ENCODE measurements around the gene JADE2. TPM values are rescaled to one million over a fixed set of nuclear protein-coding genes. Genes with fewer than 3 reads are reported as not detected.

Gene JADE2
- total RNA-seq: 10 to 100 TPM; 18.3 to 87.4 (median 48.2) TPM

DNA sequence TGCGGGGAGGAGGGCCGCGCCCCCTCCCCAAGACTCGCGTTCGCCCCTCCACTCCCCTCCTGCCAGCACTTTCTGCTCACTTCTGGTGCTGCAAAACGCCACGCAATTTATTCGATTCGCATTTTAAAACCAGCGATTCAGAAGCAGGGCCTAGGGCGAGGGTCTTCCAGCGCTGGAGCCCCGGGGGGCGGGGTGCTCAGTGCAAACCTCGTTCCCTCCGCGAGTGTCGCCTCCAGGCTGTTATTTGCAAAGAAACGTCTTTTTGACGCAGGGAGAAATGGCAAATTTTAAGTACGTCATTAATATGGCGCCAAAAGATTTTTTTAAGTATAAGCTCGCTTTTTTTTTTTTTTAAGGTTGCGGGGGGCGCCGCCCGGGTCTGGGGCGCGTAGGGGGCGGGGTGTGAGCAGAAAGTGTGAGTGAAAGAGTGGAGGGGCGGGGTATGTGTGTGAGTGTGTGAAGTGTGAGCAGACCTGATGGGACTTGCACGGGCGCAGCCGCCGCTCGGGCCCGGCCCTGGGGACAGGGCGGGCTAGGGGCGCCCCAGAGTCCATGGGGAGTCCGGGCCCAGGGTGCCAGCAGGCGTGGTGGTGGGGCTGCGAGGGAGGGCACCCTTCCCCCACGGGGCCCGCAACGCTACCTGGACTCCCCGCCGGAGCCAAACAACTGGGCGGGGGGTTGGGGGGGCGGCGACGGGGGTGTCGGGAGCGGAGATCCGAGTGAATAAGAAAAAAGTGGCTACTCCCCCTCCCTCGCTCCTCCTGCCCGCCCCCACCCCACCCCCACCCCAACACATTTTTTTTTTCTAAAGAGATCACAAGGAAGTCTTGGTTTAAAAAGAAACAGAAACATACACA, at the start of gene JADE2:
TSS of gene JADE2 (plus strand) at position 845 of the 857 bp plus-strand sequence. CDS start 10,188 bp downstream, outside the sequence.
- TF ChIP-seq, protein P1, sequence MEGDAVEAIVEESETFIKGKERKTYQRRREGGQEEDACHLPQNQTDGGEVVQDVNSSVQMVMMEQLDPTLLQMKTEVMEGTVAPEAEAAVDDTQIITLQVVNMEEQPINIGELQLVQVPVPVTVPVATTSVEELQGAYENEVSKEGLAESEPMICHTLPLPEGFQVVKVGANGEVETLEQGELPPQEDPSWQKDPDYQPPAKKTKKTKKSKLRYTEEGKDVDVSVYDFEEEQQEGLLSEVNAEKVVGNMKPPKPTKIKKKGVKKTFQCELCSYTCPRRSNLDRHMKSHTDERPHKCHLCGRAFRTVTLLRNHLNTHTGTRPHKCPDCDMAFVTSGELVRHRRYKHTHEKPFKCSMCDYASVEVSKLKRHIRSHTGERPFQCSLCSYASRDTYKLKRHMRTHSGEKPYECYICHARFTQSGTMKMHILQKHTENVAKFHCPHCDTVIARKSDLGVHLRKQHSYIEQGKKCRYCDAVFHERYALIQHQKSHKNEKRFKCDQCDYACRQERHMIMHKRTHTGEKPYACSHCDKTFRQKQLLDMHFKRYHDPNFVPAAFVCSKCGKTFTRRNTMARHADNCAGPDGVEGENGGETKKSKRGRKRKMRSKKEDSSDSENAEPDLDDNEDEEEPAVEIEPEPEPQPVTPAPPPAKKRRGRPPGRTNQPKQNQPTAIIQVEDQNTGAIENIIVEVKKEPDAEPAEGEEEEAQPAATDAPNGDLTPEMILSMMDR (IDR thresholded peaks at IDR 0.05; ENCODE audit: low read depth): no peak

DNA sequence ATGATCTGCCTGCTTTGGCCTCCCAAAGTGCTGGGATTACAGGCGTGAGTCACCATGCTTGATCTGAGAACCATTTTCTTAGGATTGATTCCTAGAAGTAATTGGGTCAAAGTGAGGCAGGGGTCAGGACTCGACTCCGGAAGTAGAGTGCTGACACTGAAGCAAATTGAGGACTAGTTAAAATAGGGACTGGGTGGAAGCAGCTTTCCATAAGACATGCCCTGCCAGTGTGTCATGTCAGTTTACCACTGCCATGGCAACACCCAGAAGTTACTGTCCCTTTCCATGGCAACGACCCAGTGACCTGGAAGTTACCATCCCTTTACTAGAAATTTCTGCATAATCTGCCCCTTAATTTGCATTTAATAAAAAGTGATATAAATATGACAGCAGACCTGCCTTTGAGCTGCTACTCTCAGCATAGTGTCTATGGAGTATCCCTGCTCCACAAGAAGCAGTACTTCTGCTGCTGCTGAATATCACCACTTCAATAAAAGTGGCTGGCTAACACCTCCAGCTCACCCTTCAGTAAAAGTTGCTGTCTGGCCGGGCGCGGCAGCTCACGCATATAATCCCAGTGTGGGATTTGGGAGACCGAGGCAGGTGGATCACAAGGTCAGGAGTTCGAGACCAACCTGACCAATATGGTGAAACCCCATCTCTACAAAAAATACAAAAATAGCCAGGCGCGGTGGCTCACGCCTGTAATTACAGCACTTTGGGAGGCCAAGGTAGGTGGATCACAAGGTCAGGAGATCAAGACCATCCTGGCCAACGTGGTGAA, 47.8 kb upstream of the JADE2 start:
- TF ChIP-seq, protein P1 (IDR thresholded peaks at IDR 0.05; ENCODE audit: low read depth): no peak

DNA sequence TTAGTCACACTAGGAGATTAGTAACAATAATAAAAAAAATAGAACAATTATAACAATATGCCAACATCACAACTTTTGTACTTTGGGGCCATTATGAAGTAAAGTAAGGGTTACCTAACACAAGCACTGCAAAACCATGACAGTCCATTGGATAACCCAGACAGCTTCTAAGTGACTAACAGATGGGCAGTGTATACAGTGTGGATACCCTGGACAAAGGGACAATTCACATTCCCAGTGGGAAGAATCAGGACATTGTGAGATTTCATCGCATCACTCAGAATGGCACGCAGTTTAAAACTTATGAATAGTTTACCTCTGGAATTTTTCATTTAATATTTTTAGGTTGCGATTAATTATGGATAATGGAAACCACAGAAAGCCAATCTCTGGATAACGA, 45.6 kb upstream of the JADE2 start:
- TF ChIP-seq, protein P1 (IDR thresholded peaks at IDR 0.05; ENCODE audit: low read depth): no peak

DNA sequence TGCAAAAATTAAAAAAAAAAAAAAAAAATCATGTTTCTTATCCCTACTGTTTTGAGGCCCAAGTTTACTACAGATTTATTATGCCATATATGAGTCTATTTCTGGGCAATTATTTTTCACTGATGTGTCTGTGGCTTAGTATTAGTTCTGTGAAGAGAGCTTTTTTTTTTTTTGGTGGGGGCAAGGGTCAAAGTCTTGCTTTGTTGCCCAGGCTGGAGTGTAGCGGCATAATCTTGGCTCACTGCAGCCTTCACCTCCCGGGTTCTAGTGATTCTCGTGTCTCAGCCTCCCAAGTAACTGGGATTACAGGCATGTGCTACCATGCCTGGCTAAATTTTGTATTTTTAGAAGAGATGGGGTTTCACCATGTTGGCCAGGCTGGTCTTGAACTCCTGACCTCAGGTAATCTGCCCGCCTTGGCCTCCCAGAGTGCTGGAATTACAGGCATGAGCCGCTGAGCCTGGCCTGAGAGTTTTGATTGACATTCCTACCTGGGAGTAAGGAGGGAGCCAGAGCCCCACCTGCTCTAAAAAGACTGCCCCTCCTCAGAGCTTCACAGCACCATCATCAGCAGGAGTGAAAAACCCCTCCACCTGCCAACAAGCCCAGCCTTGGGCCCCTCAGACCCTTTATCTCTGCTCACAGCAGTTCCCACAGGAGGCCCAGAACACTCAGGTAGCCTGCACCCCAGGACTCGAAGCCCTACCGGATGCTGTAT, 36.1 kb upstream of the JADE2 start:
- TF ChIP-seq, protein P1 (IDR thresholded peaks at IDR 0.05; ENCODE audit: low read depth): no peak

DNA sequence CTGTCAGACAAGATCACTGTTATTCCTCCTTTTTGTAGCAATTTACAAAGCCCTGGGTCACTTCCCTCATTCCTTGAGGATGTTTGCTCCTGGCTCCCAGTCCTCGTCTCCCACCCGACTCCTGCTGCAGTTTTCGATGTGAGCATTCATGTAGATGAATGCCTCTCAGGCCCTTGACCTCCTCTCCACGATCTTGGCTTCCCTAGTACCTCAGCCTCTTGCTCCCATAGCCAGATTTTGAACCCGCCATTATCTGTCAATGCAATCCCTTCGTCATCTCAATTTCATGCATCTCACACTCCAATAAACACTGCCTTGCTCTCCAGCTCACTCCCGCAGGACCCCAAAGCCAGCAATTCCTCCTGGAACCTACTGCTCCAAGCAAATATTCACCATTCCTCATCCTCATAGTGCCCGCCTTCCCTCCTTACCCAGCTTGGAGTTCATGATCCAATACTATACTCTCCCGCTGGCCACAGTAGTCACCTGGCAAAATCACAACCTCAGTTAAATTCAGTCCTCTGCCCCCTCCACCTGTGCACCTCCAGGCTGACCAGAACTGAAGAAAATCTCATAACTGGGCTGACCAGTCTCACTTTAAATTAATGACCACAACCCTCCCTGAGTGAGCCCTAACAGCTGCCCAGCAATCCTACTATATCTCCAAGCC, 35.1 kb upstream of the JADE2 start:
- TF ChIP-seq, protein P1 (IDR thresholded peaks at IDR 0.05; ENCODE audit: low read depth): no peak

DNA sequence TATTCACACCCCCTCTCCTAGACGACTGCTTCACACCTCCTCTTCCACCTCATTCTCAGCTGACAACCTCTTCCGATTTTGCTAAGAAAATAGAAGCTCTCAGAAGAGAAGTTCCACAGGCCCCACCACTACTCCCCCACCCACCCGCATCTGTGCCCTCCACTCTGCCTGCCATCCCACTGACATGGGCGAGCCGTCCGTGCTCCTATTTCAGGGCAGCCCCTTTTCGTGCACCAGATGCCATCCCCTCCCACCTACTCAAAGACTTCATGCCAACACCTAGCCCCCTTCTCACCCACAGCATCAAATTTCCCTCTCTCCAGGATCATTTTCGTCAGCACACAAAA, 34.6 kb upstream of the JADE2 start:
- TF ChIP-seq, protein P1 (IDR thresholded peaks at IDR 0.05; ENCODE audit: low read depth): no peak

Data from subcutaneous adipose tissue (tissue), 4 donors.